K562 (cell line): Measurements from ENCODE around the gene ZNF529. TPM values are rescaled to one million over a fixed set of nuclear protein-coding genes. Genes with fewer than 3 reads are reported as not detected.
A peak's percentile ranks its signal among the peaks of the same experiment; 100 is the strongest.

Source experiments
- ATAC-seq: fragments of 200-7000 bp; cut with Tn5 transposase; 3 replicates; pipeline ENCODE4 v1.9.1; 2020; ENCODE audit warnings: moderate library complexity
- BruUV-seq: library from RNA; stranded (reverse); fragments of 400-500 nt; replicated peaks from 2 replicates; lab custom pipeline; 2021; lab: Mats Ljungman, UMichigan
- CTCF ChIA-PET: fragments of 300-600 bp; formaldehyde crosslinking; extraction: SDS; loops from one replicate; lab custom pipeline; 2021; ENCODE audit warnings: low intra/inter-chr PET ratio; lab: Yijun Ruan, JAX
- POLR2A ChIA-PET: fragments of 300-600, 350-650 bp; sonication (Branson Sonifier 250); formaldehyde crosslinking; extraction: SDS; loops from one replicate; lab custom pipeline; 2021; ENCODE audit warnings: antibody characterized with exemption, inconsistent platforms; lab: Yijun Ruan, JAX
- DNase-seq, 4 experiments: peaks; one replicate each; pipeline versions ENCODE4 v3.0.0 to v3.0.0-alpha.2; 2011 to 2018; ENCODE audit warnings: low spot score in 3 of 4, mixed read lengths in 3 of 4; ENCODE audit errors: extremely low read depth in 1 of 4
- FAIRE-seq: peaks from 2 replicates; lab custom pipeline; 2011; peaks lifted over from hg19 to GRCh38; lab: Jason Lieb, UNC
- H2AFZ ChIP-seq: 2 replicates; pipeline ENCODE4 v1.6.0; 2011; ENCODE audit warnings: low read depth, low read length, control low read depth, inconsistent platforms
- H3K27ac ChIP-seq: fragments of 200-600 bp; 3 replicates; pipeline ENCODE4 v1.8.0; 2011; ENCODE audit warnings: low read depth, mild to moderate bottlenecking, control low read depth, inconsistent platforms, low read length, moderate library complexity, mixed read lengths; ENCODE audit errors: extremely low read depth
- H3K27me3 ChIP-seq, 2 experiments: fragments of 300-600 bp in 1 of 2; 2 replicates in 1 of 2; 3 replicates in 1 of 2; pipeline versions ENCODE4 v1.6.0 to v1.8.0; 2011; ENCODE audit warnings: inconsistent platforms in 2 of 2, low read length in 2 of 2, mild to moderate bottlenecking in 1 of 2, mixed read lengths in 1 of 2, moderate library complexity in 1 of 2; ENCODE audit not compliant: control insufficient read depth in 2 of 2, insufficient read depth in 2 of 2
- H3K36me3 ChIP-seq: fragments of 300-600 bp; 3 replicates; pipeline ENCODE4 v1.8.0; 2011; ENCODE audit warnings: mild to moderate bottlenecking, low read length, inconsistent platforms; ENCODE audit not compliant: control insufficient read depth, insufficient read depth
- H3K4me1 ChIP-seq, 2 experiments: fragments of 200-600 bp in 1 of 2; replicated peaks in 1 of 2; 2 replicates in 1 of 2; 3 replicates in 1 of 2; pipeline versions ENCODE4 v1.5.1 to v1.8.0; 2011; ENCODE audit warnings: inconsistent platforms in 2 of 2, low read length in 2 of 2, mild to moderate bottlenecking in 1 of 2, mixed read lengths in 1 of 2, moderate library complexity in 1 of 2; ENCODE audit not compliant: control insufficient read depth in 2 of 2, insufficient read depth in 2 of 2
- H3K4me2 ChIP-seq: 2 replicates; pipeline ENCODE4 v1.6.1; 2011; ENCODE audit warnings: low read length, control low read depth, inconsistent platforms, mixed read lengths; ENCODE audit not compliant: insufficient read depth
- H3K4me3 ChIP-seq: fragments of 200-600 bp; sonication (generic), shearing (Covaris generic); 2 replicates; pipeline ENCODE4 v1.5.1; 2016; ENCODE audit warnings: control low read depth, inconsistent platforms
- H3K79me2 ChIP-seq: fragments of 200-600 bp; 3 replicates; pipeline ENCODE4 v1.8.0; 2011; ENCODE audit warnings: low read length, inconsistent platforms; ENCODE audit not compliant: control insufficient read depth, insufficient read depth
- H3K9ac ChIP-seq, 2 experiments: 2 replicates each; pipeline versions ENCODE4 v1.6.0 to v1.6.1; 2011; ENCODE audit warnings: low read depth in 2 of 2, low read length in 2 of 2, control low read depth in 1 of 2, inconsistent platforms in 1 of 2, mild to moderate bottlenecking in 1 of 2, mixed read lengths in 1 of 2; ENCODE audit not compliant: insufficient read depth in 1 of 2
- H3K9me1 ChIP-seq: one replicate; pipeline ENCODE4 v1.6.0; 2011; ENCODE audit warnings: inconsistent platforms, mild to moderate bottlenecking, low read length, moderate library complexity; ENCODE audit not compliant: control insufficient read depth, insufficient read depth
- H3K9me3 ChIP-seq: replicated peaks from 2 replicates; pipeline ENCODE4 v1.5.1; 2011; ENCODE audit warnings: low read depth, low read length, inconsistent platforms; ENCODE audit not compliant: control insufficient read depth, insufficient read depth
- H4K20me1 ChIP-seq: replicated peaks from 2 replicates; pipeline ENCODE4 v1.6.1; 2011; ENCODE audit warnings: low read length, inconsistent platforms, mixed read lengths; ENCODE audit not compliant: control insufficient read depth, insufficient read depth
- CHD1 ChIP-seq: fragments of 200-600 bp; sonication (generic); IDR thresholded peaks from one replicate; pipeline ENCODE4 v1.6.1; 2012; ENCODE audit warnings: mild to moderate bottlenecking, moderate library complexity, low read length, inconsistent platforms
- FOXM1 ChIP-seq, 2 experiments: fragments of 450-650 bp in 1 of 2; sonication (generic) in 1 of 2; formaldehyde crosslinking in 1 of 2; IDR thresholded peaks; 2 replicates each; pipeline versions ENCODE4 v1.6.1 to v1.9.0; 2017 to 2022; ENCODE audit warnings: low read depth in 2 of 2, mild to moderate bottlenecking in 2 of 2, missing genetic modification reagents in 1 of 2, moderate library complexity in 1 of 2
- HIVEP1 ChIP-seq: fragments of 250-450 bp; sonication (Bioruptor Pico); IDR thresholded peaks from 2 replicates; pipeline ENCODE4 v1.4.0; 2020; ENCODE audit warnings: mild to moderate bottlenecking
- OTX1 ChIP-seq: fragments of 450-650 bp; formaldehyde crosslinking; IDR thresholded peaks from 2 replicates; pipeline ENCODE4 v1.4.0; 2022; ENCODE audit warnings: mild to moderate bottlenecking
- RFX1 ChIP-seq: fragments of 450-650 bp; IDR thresholded peaks from 2 replicates; pipeline ENCODE4 v1.6.1; 2016; ENCODE audit warnings: mild to moderate bottlenecking, moderate library complexity
- TAF1 ChIP-seq: IDR thresholded peaks from 2 replicates; pipeline ENCODE4 v1.6.1; 2011; ENCODE audit warnings: mild to moderate bottlenecking, low read length, moderate library complexity; ENCODE audit not compliant: insufficient read depth, control insufficient read depth, severe bottlenecking; ENCODE audit errors: extremely low read depth
- TRIM24 ChIP-seq, 2 experiments: fragments of 450-650 bp; IDR thresholded peaks; 2 replicates each; pipeline ENCODE4 v1.6.1; 2016
- ZKSCAN1 ChIP-seq: fragments of 150-350 bp; IDR thresholded peaks from 2 replicates; pipeline ENCODE4 v1.6.1; 2016; ENCODE audit warnings: low read depth, low read length
- ZNF12 ChIP-seq: sonication (generic); formaldehyde crosslinking; IDR thresholded peaks from 2 replicates; pipeline ENCODE4 v1.4.0; 2020; ENCODE audit warnings: mild to moderate bottlenecking, missing genetic modification reagents
- ZNF57 ChIP-seq: fragments of 450-650 bp; formaldehyde crosslinking; IDR thresholded peaks from 2 replicates; pipeline ENCODE4 v1.4.0; 2020; ENCODE audit warnings: mild to moderate bottlenecking, moderate library complexity
- ZNF592 ChIP-seq: fragments of 450-650 bp; IDR thresholded peaks from 2 replicates; pipeline ENCODE4 v1.6.1; 2017; ENCODE audit warnings: antibody characterized with exemption, mild to moderate bottlenecking
- ZZZ3 ChIP-seq: fragments of 450-650 bp; IDR thresholded peaks from 2 replicates; pipeline ENCODE4 v1.6.1; 2016; ENCODE audit warnings: antibody characterized with exemption, mild to moderate bottlenecking, moderate library complexity
- WGBS: fragments of 100-300 bp; shearing (Covaris generic); methylation state at CpG from one replicate; pipeline ENCODE4 v1.1.6; 2016; ENCODE audit warnings: low coverage, mixed read lengths; ENCODE audit not compliant: insufficient coverage; ENCODE audit errors: missing lambda C conversion rate; 5-methylcytosine and 5-hydroxymethylcytosine counted together
- in situ Hi-C: fragments of 300-500 bp; cut with MboI; formaldehyde crosslinking; loops from 4 replicates; pipeline ENCODE4 v1.15.0; 2018; ENCODE audit warnings: inconsistent platforms, mixed read lengths
- intact Hi-C: fragments of 100-400 bp; cut with micrococcal nuclease; formaldehyde crosslinking; loops from 2 replicates; pipeline ENCODE4 v1.14.2; 2022
- polyA plus RNA-seq, 8 experiments: library from polyadenylated mRNA; depleted of rRNA in 4 of 8; stranded (reverse) in 5 of 8; unstranded in 3 of 8; fragments of >200 nt; fragmentation: Nextera tagmentation in 2 of 8; fragmentation: Illumina TruSeq in 1 of 8; extraction: Ambion mirVana in 2 of 8; extraction: Trizol in 1 of 8; gene quantifications; 2 replicates each; pipeline versions ENCODE4 v1.2.1 to v1.2.3, GENCODE V29; 2011 to 2014; ENCODE audit warnings: inconsistent platforms in 1 of 8, missing spikeins in 1 of 8
- total RNA-seq, 7 experiments: library from RNA; depleted of rRNA in 6 of 7; stranded (reverse); fragments of >200 nt in 6 of 7; fragmentation: Illumina TruSeq in 2 of 7; extraction: Trizol in 2 of 7; gene quantifications; 2 replicates each; pipeline versions ENCODE4 v1.2.1 to v1.2.3, GENCODE V29; 2011 to 2021; ENCODE audit warnings: low replicate concordance in 1 of 7

Gene ZNF529
- total and polyA plus RNA-seq, 9 of the 15 experiments (the other 6 are each of a cell fraction or from before 2014, with no cell fraction given): 2.4 to 12.6 (median 6.3) TPM

- TF ChIP-seq ZNF12 (CRISPR knock-in tag) (no peak), OTX1 (0 out of 2 replicates have a peak, but pooled peaks have one; percentile 43), FOXM1 (IDR thresholded peaks at IDR 0.05; ENCODE audit: low read depth) (no peak), FOXM1 (CRISPR knock-in tag; IDR thresholded peaks at IDR 0.05; ENCODE audit: low read depth) (no peak), CHD1 (peak; percentile 24), TAF1 (peak; percentile 29), TRIM24 (IDR thresholded peaks at IDR 0.05) (no peak), HIVEP1 (no peak)
These were observed 45.3 kb downstream of the ZNF529 start (continued) for GRCh38 chr19:36527873-36528193.

GRCh38 chr19:36527341-36527740 lies 45.8 kb downstream of the ZNF529 start:
- in situ Hi-C loops: no loop called here
- Histone ChIP-seq H3K79me2 (peaks cover 29% of the 10 kb centered on the region), H3K27me3 (no peaks in the 10 kb centered on the region), H4K20me1 (no peaks in the 10 kb centered on the region), H3K4me3 (peak overlapping the region; percentile 72), H3K4me2 (peak overlapping the region; percentile 99), H3K4me1 (peaks cover 3 to 4% of the 10 kb centered on the region in 2 experiments; a peak in 3 of 5 replicates), H3K27ac (peak overlapping the region; percentile 99; the same call in 1 of the 3 replicates), H2AFZ (peak overlapping the region; percentile 100), H3K36me3 (peaks cover 12% of the 10 kb centered on the region; the same call in 2 of the 3 replicates), H3K9ac (peak overlapping the region in 1 of 2 experiments; percentile 97; a peak in 2 of 4 replicates), H3K9me3 (no peaks in the 10 kb centered on the region; the same call in 1 of the 2 replicates), H3K9me1 (no peaks in the 10 kb centered on the region)
- intact Hi-C loops: no loop called here
- WGBS: 3% methylated on average over 5 of the region's 5 CpGs
- ATAC-seq: no peak
- no peak for FAIRE-seq
- DNase-seq: peak in 1 of 4 experiments; percentile 19
- BruUV-seq: TSS peak; percentile 72
- ChIA-PET CTCF (no interaction called here), POLR2A (interaction anchor here (1.1 to 2.3 kb wide), 2 partner anchors 13 to 30 kb away, joined by 3 to 8 read pairs; no protein-coding TSS in a partner anchor)
- TF ChIP-seq ZZZ3 (no peak), RFX1 (no peak), ZKSCAN1 (no peak), ZNF592 (no peak), ZNF57 (CRISPR knock-in tag) (no peak)
